WTC11 (cell line): ENCODE results near the gene CLPTM1L. TPM values are rescaled to one million over a fixed set of nuclear protein-coding genes. Genes with fewer than 3 reads are reported as not detected.

Experiments used
- ATAC-seq: fragments of 200-7000 bp; cut with Tn5 transposase; 2 replicates; pipeline ENCODE4 v1.10.0; 2021; ENCODE audit warnings: mild to moderate bottlenecking, moderate library complexity
- CTCF ChIA-PET: fragments of 300-600 bp; sonication (Branson Sonifier 250); formaldehyde crosslinking; loops from one replicate; lab custom pipeline; 2021; ENCODE audit warnings: antibody characterized with exemption; lab: Charles Lee
- POLR2A ChIA-PET: fragments of 350-600 bp; sonication (Branson Sonifier 250); formaldehyde crosslinking; loops from one replicate; lab custom pipeline; 2021; ENCODE audit warnings: antibody characterized with exemption; lab: Charles Lee
- DNase-seq: peaks from one replicate; pipeline ENCODE4 v3.0.0; 2021; ENCODE audit warnings: low spot score
- H3K27ac Mint-ChIP-seq: 2 replicates; pipeline ENCODE4 v1.8.0; 2021; ENCODE audit warnings: mixed read lengths
- H3K27me3 Mint-ChIP-seq: 2 replicates; pipeline ENCODE4 v1.8.0; 2021; ENCODE audit warnings: low read depth, mild to moderate bottlenecking, moderate library complexity, mixed read lengths
- H3K36me3 Mint-ChIP-seq: 2 replicates; pipeline ENCODE4 v1.8.0; 2021; ENCODE audit warnings: mixed read lengths
- H3K4me1 Mint-ChIP-seq: 2 replicates; pipeline ENCODE4 v1.8.0; 2022; ENCODE audit warnings: mixed read lengths
- H3K4me3 Mint-ChIP-seq: 2 replicates; pipeline ENCODE4 v1.8.0; 2021; ENCODE audit warnings: mild to moderate bottlenecking, moderate library complexity, mixed read lengths
- H3K9me3 Mint-ChIP-seq: 2 replicates; pipeline ENCODE4 v1.8.0; 2021; ENCODE audit warnings: mixed read lengths
- ETV6 ChIP-seq: sonication (generic); formaldehyde crosslinking; IDR thresholded peaks from 2 replicates; pipeline ENCODE4 v1.8.1; 2022; ENCODE audit warnings: mild to moderate bottlenecking, missing genetic modification reagents
- GABPB1 ChIP-seq: sonication (generic); formaldehyde crosslinking; IDR thresholded peaks from 2 replicates; pipeline ENCODE4 v1.8.1; 2023; ENCODE audit warnings: mild to moderate bottlenecking, missing genetic modification reagents
- HMGA2 ChIP-seq: fragments of 250-450 bp; sonication (Bioruptor Pico); IDR thresholded peaks from 2 replicates; pipeline ENCODE4 v1.4.0; 2021; ENCODE audit warnings: mild to moderate bottlenecking, moderate library complexity
- RELA ChIP-seq: sonication (generic); formaldehyde crosslinking; IDR thresholded peaks from 2 replicates; pipeline ENCODE4 v1.8.1; 2022; ENCODE audit warnings: missing genetic modification reagents, mild to moderate bottlenecking, borderline replicate concordance
- TCF7 ChIP-seq: sonication (generic); formaldehyde crosslinking; IDR thresholded peaks from 2 replicates; pipeline ENCODE4 v1.8.0; 2022; ENCODE audit warnings: mild to moderate bottlenecking, low read depth, missing genetic modification reagents, moderate library complexity
- ZNF219 ChIP-seq: sonication (generic); formaldehyde crosslinking; IDR thresholded peaks from 2 replicates; pipeline ENCODE4 v1.8.0; 2023; ENCODE audit warnings: missing genetic modification reagents, mild to moderate bottlenecking, borderline replicate concordance
- ZNF232 ChIP-seq: sonication (generic); formaldehyde crosslinking; IDR thresholded peaks from 2 replicates; pipeline ENCODE4 v1.8.0; 2022; ENCODE audit warnings: mild to moderate bottlenecking, missing genetic modification reagents
- ZNF423 ChIP-seq: fragments of 250-450 bp; sonication (Bioruptor Pico); IDR thresholded peaks from 2 replicates; pipeline ENCODE4 v2.1.2; 2022; ENCODE audit warnings: mild to moderate bottlenecking, moderate library complexity
- ZSCAN18 ChIP-seq: fragments of 250-450 bp; sonication (Bioruptor Pico); IDR thresholded peaks from 2 replicates; pipeline ENCODE4 v2.1.2; 2022; ENCODE audit warnings: mild to moderate bottlenecking, moderate library complexity
- total RNA-seq: library from RNA; stranded (reverse); gene quantifications from 3 replicates; pipeline ENCODE4 v1.2.3, GENCODE V29; 2021
- TF ChIP-seq, protein P1 (sequence below): sonication (generic); formaldehyde crosslinking; conservative IDR thresholded peaks from 2 replicates; pipeline ENCODE4 v1.8.1; 2022; ENCODE audit warnings: mild to moderate bottlenecking, missing genetic modification reagents
- TF ChIP-seq, protein P2 (sequence below): sonication (generic); formaldehyde crosslinking; IDR thresholded peaks from 2 replicates; pipeline ENCODE4 v1.8.0; 2023; ENCODE audit warnings: missing genetic modification reagents
- TF ChIP-seq, protein P3 (sequence below): fragments of 250-450 bp; sonication (Bioruptor Pico); IDR thresholded peaks from 2 replicates; pipeline ENCODE4 v1.9.0; 2021; ENCODE audit warnings: mild to moderate bottlenecking, borderline replicate concordance
- TF ChIP-seq, protein P4 (sequence below): sonication (generic); formaldehyde crosslinking; IDR thresholded peaks from 2 replicates; pipeline ENCODE4 v1.8.0; 2022; ENCODE audit warnings: mild to moderate bottlenecking, missing genetic modification reagents
- TF ChIP-seq, protein P5 (sequence below): sonication (generic); formaldehyde crosslinking; IDR thresholded peaks from 2 replicates; pipeline ENCODE4 v1.8.1; 2022; ENCODE audit warnings: missing genetic modification reagents, borderline replicate concordance

CLPTM1L gene
- total RNA-seq, 1 experiment from 2014 or later, result 92.8 TPM

DNA sequence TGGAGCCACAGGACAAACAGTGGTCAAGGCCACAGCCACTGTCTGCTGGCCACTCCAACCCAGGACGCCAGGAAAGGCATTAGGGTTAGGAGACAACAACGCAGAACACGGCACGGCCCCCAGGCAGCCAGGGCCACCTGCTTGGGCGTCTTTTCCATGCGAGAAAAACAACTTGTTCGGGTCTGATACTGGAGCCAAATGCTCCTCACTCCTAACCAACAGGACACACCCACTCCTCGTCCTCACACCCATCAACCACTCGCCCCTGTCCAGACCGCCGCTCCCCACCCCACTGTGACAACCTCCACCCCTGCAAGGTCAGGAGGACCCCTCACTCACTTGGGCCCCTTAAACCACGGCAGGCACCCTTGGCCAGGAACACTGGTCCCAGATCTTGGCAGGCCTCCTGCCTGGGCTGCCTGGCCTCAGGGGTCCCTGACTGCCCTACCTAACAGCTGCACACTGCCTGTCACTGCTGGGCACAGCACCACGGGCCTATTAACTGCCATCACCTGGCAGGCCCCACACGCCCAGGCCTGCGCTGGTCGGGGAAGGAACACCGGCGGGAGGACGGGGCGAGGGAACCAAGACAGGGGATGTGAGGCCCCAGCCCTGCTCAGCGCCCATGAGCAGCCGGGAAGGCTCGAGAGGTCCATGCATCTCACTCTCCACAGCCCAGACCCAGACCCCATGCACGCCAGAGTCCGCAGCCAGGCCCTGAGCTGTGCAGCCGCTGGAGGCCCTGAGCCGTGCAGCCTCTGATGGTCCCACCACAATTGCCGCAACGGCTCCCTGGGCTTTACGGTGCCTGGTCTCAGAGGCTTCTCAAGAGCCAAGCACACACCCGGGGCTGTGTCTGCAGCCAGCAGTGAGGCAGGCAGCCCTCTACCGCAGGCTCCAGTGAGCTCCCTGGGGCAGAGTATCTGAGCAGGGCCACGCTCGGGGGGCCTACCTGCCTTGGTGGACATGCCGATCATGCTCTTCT lies 13.8 kb downstream of the CLPTM1L start:
- no peak for ATAC-seq
- no peaks in the 10 kb centered on the region for H3K27me3 Mint-ChIP-seq
- H3K27ac Mint-ChIP-seq, result no peak overlapping the region
- no peak for TF ChIP-seq HMGA2 (CRISPR knock-in tag)
- TF ChIP-seq, protein P1, sequence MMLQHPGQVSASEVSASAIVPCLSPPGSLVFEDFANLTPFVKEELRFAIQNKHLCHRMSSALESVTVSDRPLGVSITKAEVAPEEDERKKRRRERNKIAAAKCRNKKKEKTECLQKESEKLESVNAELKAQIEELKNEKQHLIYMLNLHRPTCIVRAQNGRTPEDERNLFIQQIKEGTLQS (CRISPR knock-in tag), result no peak
- no peak for TF ChIP-seq ETV6 (CRISPR knock-in tag)
- no peak for TF ChIP-seq ZNF219 (CRISPR knock-in tag)
- no peak for TF ChIP-seq ZSCAN18 (CRISPR knock-in tag)
- TF ChIP-seq ZNF423 (CRISPR knock-in tag), result no peak
- no peak for TF ChIP-seq ZNF232 (CRISPR knock-in tag)
- no peak for TF ChIP-seq GABPB1 (CRISPR knock-in tag)
- TF ChIP-seq, protein P2, sequence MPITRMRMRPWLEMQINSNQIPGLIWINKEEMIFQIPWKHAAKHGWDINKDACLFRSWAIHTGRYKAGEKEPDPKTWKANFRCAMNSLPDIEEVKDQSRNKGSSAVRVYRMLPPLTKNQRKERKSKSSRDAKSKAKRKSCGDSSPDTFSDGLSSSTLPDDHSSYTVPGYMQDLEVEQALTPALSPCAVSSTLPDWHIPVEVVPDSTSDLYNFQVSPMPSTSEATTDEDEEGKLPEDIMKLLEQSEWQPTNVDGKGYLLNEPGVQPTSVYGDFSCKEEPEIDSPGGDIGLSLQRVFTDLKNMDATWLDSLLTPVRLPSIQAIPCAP (CRISPR knock-in tag), result no peak
- TF ChIP-seq, protein P3, sequence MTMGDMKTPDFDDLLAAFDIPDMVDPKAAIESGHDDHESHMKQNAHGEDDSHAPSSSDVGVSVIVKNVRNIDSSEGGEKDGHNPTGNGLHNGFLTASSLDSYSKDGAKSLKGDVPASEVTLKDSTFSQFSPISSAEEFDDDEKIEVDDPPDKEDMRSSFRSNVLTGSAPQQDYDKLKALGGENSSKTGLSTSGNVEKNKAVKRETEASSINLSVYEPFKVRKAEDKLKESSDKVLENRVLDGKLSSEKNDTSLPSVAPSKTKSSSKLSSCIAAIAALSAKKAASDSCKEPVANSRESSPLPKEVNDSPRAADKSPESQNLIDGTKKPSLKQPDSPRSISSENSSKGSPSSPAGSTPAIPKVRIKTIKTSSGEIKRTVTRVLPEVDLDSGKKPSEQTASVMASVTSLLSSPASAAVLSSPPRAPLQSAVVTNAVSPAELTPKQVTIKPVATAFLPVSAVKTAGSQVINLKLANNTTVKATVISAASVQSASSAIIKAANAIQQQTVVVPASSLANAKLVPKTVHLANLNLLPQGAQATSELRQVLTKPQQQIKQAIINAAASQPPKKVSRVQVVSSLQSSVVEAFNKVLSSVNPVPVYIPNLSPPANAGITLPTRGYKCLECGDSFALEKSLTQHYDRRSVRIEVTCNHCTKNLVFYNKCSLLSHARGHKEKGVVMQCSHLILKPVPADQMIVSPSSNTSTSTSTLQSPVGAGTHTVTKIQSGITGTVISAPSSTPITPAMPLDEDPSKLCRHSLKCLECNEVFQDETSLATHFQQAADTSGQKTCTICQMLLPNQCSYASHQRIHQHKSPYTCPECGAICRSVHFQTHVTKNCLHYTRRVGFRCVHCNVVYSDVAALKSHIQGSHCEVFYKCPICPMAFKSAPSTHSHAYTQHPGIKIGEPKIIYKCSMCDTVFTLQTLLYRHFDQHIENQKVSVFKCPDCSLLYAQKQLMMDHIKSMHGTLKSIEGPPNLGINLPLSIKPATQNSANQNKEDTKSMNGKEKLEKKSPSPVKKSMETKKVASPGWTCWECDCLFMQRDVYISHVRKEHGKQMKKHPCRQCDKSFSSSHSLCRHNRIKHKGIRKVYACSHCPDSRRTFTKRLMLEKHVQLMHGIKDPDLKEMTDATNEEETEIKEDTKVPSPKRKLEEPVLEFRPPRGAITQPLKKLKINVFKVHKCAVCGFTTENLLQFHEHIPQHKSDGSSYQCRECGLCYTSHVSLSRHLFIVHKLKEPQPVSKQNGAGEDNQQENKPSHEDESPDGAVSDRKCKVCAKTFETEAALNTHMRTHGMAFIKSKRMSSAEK (CRISPR knock-in tag), result no peak
- TF ChIP-seq, protein P4, sequence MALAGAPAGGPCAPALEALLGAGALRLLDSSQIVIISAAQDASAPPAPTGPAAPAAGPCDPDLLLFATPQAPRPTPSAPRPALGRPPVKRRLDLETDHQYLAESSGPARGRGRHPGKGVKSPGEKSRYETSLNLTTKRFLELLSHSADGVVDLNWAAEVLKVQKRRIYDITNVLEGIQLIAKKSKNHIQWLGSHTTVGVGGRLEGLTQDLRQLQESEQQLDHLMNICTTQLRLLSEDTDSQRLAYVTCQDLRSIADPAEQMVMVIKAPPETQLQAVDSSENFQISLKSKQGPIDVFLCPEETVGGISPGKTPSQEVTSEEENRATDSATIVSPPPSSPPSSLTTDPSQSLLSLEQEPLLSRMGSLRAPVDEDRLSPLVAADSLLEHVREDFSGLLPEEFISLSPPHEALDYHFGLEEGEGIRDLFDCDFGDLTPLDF (CRISPR knock-in tag), result no peak
- TF ChIP-seq TCF7 (CRISPR knock-in tag), result no peak
- no peak for TF ChIP-seq RELA (CRISPR knock-in tag)
- TF ChIP-seq, protein P5, sequence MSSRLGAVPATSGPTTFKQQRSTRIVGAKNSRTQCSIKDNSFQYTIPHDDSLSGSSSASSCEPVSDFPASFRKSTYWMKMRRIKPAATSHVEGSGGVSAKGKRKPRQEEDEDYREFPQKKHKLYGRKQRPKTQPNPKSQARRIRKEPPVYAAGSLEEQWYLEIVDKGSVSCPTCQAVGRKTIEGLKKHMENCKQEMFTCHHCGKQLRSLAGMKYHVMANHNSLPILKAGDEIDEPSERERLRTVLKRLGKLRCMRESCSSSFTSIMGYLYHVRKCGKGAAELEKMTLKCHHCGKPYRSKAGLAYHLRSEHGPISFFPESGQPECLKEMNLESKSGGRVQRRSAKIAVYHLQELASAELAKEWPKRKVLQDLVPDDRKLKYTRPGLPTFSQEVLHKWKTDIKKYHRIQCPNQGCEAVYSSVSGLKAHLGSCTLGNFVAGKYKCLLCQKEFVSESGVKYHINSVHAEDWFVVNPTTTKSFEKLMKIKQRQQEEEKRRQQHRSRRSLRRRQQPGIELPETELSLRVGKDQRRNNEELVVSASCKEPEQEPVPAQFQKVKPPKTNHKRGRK (CRISPR knock-in tag), result no peak
- peaks cover 67% of the 10 kb centered on the region for H3K36me3 Mint-ChIP-seq
- H3K4me3 Mint-ChIP-seq, result no peak overlapping the region
- H3K4me1 Mint-ChIP-seq, result peaks cover 4% of the 10 kb centered on the region; the same call in 1 of the 2 replicates
- ChIA-PET POLR2A (no interaction called here), CTCF (no interaction called here)
- peaks cover 9% of the 10 kb centered on the region for H3K9me3 Mint-ChIP-seq
- no peak for DNase-seq
